Liver (tissue), 9 donors: ENCODE results near the gene CLDN16. TPM values are rescaled to one million over a fixed set of nuclear protein-coding genes. Genes with fewer than 3 reads are reported as not detected.

Experiments
- DNase-seq: peaks from one replicate; pipeline ENCODE4 v3.0.0-alpha.2; 2017; ENCODE audit warnings: low spot score
- H3K27ac ChIP-seq, 2 donors: one replicate each; pipeline ENCODE4 v1.7.0; 2013; ENCODE audit warnings: inconsistent platforms in 2 of 2, low read length in 2 of 2, control low read depth in 1 of 2, low read depth in 1 of 2, mild to moderate bottlenecking in 1 of 2
- H3K27me3 ChIP-seq, 4 donors: one replicate each; pipeline versions ENCODE4 v1.6.1 to v1.7.0; 2013; ENCODE audit warnings: low read length in 3 of 4, inconsistent platforms in 1 of 4, mild to moderate bottlenecking in 1 of 4, moderate library complexity in 1 of 4; ENCODE audit not compliant: control insufficient read depth in 4 of 4, insufficient read depth in 4 of 4
- H3K36me3 ChIP-seq, 4 donors: one replicate each; pipeline versions ENCODE4 v1.6.1 to v1.7.0; 2013; ENCODE audit warnings: low read length in 3 of 4, mild to moderate bottlenecking in 3 of 4, low read depth in 1 of 4, moderate library complexity in 1 of 4; ENCODE audit not compliant: control insufficient read depth in 4 of 4, insufficient read depth in 3 of 4
- H3K4me1 ChIP-seq, 4 donors: one replicate each; pipeline versions ENCODE4 v1.6.1 to v1.7.0; 2013; ENCODE audit warnings: low read length in 3 of 4, mild to moderate bottlenecking in 3 of 4, moderate library complexity in 1 of 4; ENCODE audit not compliant: control insufficient read depth in 4 of 4, insufficient read depth in 4 of 4
- H3K4me3 ChIP-seq, 3 donors: one replicate each; pipeline versions ENCODE4 v1.6.1 to v1.7.0; 2013; ENCODE audit warnings: low read length in 3 of 3, control low read depth in 1 of 3, low read depth in 1 of 3, mild to moderate bottlenecking in 1 of 3
- H3K9ac ChIP-seq, 2 donors: one replicate each; pipeline ENCODE4 v1.7.0; 2013; ENCODE audit warnings: low read length in 2 of 2, mild to moderate bottlenecking in 2 of 2, moderate library complexity in 2 of 2, control low read depth in 1 of 2, low read depth in 1 of 2
- H3K9me3 ChIP-seq, 4 donors: one replicate each; pipeline versions ENCODE4 v1.6.1 to v1.7.0; 2013; ENCODE audit warnings: low read length in 3 of 4; ENCODE audit not compliant: control insufficient read depth in 4 of 4
- CTCF ChIP-seq: fragments of 150-350 bp; IDR thresholded peaks from 2 replicates; pipeline ENCODE4 v1.5.1; 2017; ENCODE audit warnings: improper control_type of control experiment, low read depth, low read length; ENCODE audit not compliant: missing input control
- FOXA1 ChIP-seq: IDR thresholded peaks from 2 replicates; pipeline ENCODE4 v1.6.1; 2016; ENCODE audit warnings: antibody characterized with exemption
- FOXA2 ChIP-seq: IDR thresholded peaks from 2 replicates; pipeline ENCODE4 v1.6.1; 2016; ENCODE audit warnings: antibody characterized with exemption
- HNF4G ChIP-seq: IDR thresholded peaks from 2 replicates; pipeline ENCODE4 v1.6.1; 2016; ENCODE audit warnings: antibody characterized with exemption
- MAX ChIP-seq: IDR thresholded peaks from 2 replicates; pipeline ENCODE4 v1.6.1; 2016; ENCODE audit warnings: antibody characterized with exemption
- NR2F2 ChIP-seq: IDR thresholded peaks from 2 replicates; pipeline ENCODE4 v1.6.1; 2016; ENCODE audit warnings: antibody characterized with exemption
- RAD21 ChIP-seq, 2 donors: IDR thresholded peaks; 2 replicates each; pipeline ENCODE4 v1.6.1; 2016; ENCODE audit warnings: antibody characterized with exemption in 2 of 2, mild to moderate bottlenecking in 2 of 2
- RXRA ChIP-seq, 2 donors: IDR thresholded peaks; 2 replicates each; pipeline ENCODE4 v1.6.1; 2017 to 2018; ENCODE audit warnings: antibody characterized with exemption in 2 of 2, mild to moderate bottlenecking in 1 of 2
- YY1 ChIP-seq: IDR thresholded peaks from 2 replicates; pipeline ENCODE4 v1.6.1; 2016; ENCODE audit warnings: antibody characterized with exemption, mild to moderate bottlenecking
- ZBTB33 ChIP-seq: IDR thresholded peaks from 2 replicates; pipeline ENCODE4 v1.6.1; 2016; ENCODE audit warnings: antibody characterized with exemption
- WGBS: extraction: QIAGEN DNeasy Blood & Tissue Kit; methylation state at CpG from one replicate; pipeline ENCODE4 v1.1.7; 2013; 5-methylcytosine and 5-hydroxymethylcytosine counted together
- polyA plus RNA-seq, 2 donors: library from polyadenylated mRNA; stranded (reverse) in 1 of 2; unstranded in 1 of 2; fragments of 200-250 nt in 1 of 2; fragments of >200 nt in 1 of 2; fragmentation: Nextera tagmentation in 1 of 2; extraction: Ambion mirVana in 1 of 2; gene quantifications; one replicate each; pipeline versions ENCODE4 v1.2.1 to v1.2.3, GENCODE V29; 2013 to 2015
- total RNA-seq, 2 donors: library from RNA; depleted of rRNA; stranded (reverse); fragments of >200 nt; gene quantifications; one replicate each; pipeline ENCODE4 v1.2.3, GENCODE V29; 2014
- donor health status: healthy.
- donor health status: healthy.
- donor health status: healthy.
- donor health status: healthy.
- donor health status: healthy.

The CLDN16 gene
- total and polyA plus RNA-seq, 4 donors, result 0.22 to 0.89 (median 0.70) TPM

- Histone ChIP-seq H3K9ac (no peak overlapping the region), H3K27ac (no peak overlapping the region), H3K27me3 (no peaks in the 10 kb centered on the region), H3K9me3 (no peaks in the 10 kb centered on the region), H3K4me3 (no peak overlapping the region), H3K36me3 (no peaks in the 10 kb centered on the region), H3K4me1 (peaks cover 0 to 6% (median 0%) of the 10 kb centered on the region in 4 donors)
- DNase-seq, result no peak
- WGBS, result 41% methylated on average over 2 of the region's 2 CpGs
- TF ChIP-seq YY1 (no peak), ZBTB33 (no peak), NR2F2 (no peak), FOXA1 (no peak), RAD21 (IDR thresholded peaks at IDR 0.05) (peak; percentile 53 to 57), MAX (no peak), RXRA (IDR thresholded peaks at IDR 0.05) (no peak), CTCF (peak; percentile 6), HNF4G (no peak), FOXA2 (no peak)
Observed at GRCh38 chr3:190458040-190458439, 70.1 kb downstream of the CLDN16 start.

Other genes starting within 250 kb of the CLDN16 start
- 10 to 100 TPM; 85.2 to 92.0 TPM for gene CLDN1, start 65.7 kb upstream of the CLDN16 start, total RNA-seq
- gene CLDN1, start 65.7 kb upstream of the CLDN16 start, polyA plus RNA-seq, result 10 to 100 TPM; 57.8 to 89.4 TPM
- gene TMEM207, start 61.7 kb downstream of the CLDN16 start, total RNA-seq, result not detected
- not detected for gene TMEM207, start 61.7 kb downstream of the CLDN16 start, polyA plus RNA-seq
- gene IL1RAP, start 125.9 kb downstream of the CLDN16 start, total RNA-seq, result 100 to 1,000 TPM in 1 of 2 donors, 10 to 100 TPM in 1; 85.1 to 230 TPM
- 10 to 100 TPM; 53.7 to 58.1 TPM for gene IL1RAP, start 125.9 kb downstream of the CLDN16 start, polyA plus RNA-seq